ENCODE measurements around the gene OR51B5.
"Not testable (repeated sequence)": the region's sequence is repeated elsewhere in the genome, so short reads cannot be mapped to it uniquely, and the experiment has no call there.

The OR51B5 gene

GRCh38 chr11:5335170-5335569, 8.2 kb downstream of the OR51B5 start:
- DNase-seq (ENCODE audit: low read depth in 2 of 2): no peak

- no peak for DNase-seq (ENCODE audit: low read depth in 2 of 2)
Observed at GRCh38 chr11:5324197-5324596, 19.1 kb downstream of the OR51B5 start, which contains the start of gene OR51B2. OR51B2 (minus strand) TSS chr11:5324297; CDS start chr11:5324297, 0 bp downstream.

GRCh38 chr11:5317292-5317691, 26.0 kb downstream of the OR51B5 start:
- no peak for DNase-seq (ENCODE audit: low read depth in 2 of 2)

GRCh38 chr11:5313326-5314023, 29.8 kb downstream of the OR51B5 start:
- not testable (repeated sequence) for DNase-seq (ENCODE audit: low read depth in 2 of 2)

GRCh38 chr11:5310423-5310822, 32.9 kb downstream of the OR51B5 start:
- DNase-seq (ENCODE audit: low read depth in 2 of 2): no peak

GRCh38 chr11:5307256-5308019, 35.9 kb downstream of the OR51B5 start:
- no peak for DNase-seq (ENCODE audit: low read depth in 2 of 2)

GRCh38 chr11:5304046-5304445, 39.3 kb downstream of the OR51B5 start:
- no peak for DNase-seq (ENCODE audit: low read depth in 2 of 2)

- DNase-seq (ENCODE audit: low read depth in 2 of 2): no peak
Observed at GRCh38 chr11:5303626-5304025, 39.7 kb downstream of the OR51B5 start.

GRCh38 chr11:5301846-5302245, 41.5 kb downstream of the OR51B5 start, which contains the start of gene OR51B4:
OR51B4 (minus strand) TSS chr11:5301946; CDS start chr11:5301946, 0 bp downstream.
- DNase-seq (ENCODE audit: low read depth in 2 of 2): no peak

- DNase-seq (ENCODE audit: low read depth in 2 of 2): no peak
Observed at GRCh38 chr11:5300251-5300650, 43.1 kb downstream of the OR51B5 start.

GRCh38 chr11:5298451-5298850, 44.9 kb downstream of the OR51B5 start:
- no peak for DNase-seq (ENCODE audit: low read depth in 2 of 2)

GRCh38 chr11:5297721-5298323, 45.5 kb downstream of the OR51B5 start:
- DNase-seq (ENCODE audit: low read depth in 2 of 2): no peak

GRCh38 chr11:5294342-5294995, 48.9 kb downstream of the OR51B5 start:
- not testable (repeated sequence) for DNase-seq (ENCODE audit: low read depth in 2 of 2)

- DNase-seq (ENCODE audit: low read depth in 2 of 2): no peak
Observed at GRCh38 chr11:5293028-5293427, 50.3 kb downstream of the OR51B5 start.
